ENCODE data around the gene EID2.

Gene EID2

DNA sequence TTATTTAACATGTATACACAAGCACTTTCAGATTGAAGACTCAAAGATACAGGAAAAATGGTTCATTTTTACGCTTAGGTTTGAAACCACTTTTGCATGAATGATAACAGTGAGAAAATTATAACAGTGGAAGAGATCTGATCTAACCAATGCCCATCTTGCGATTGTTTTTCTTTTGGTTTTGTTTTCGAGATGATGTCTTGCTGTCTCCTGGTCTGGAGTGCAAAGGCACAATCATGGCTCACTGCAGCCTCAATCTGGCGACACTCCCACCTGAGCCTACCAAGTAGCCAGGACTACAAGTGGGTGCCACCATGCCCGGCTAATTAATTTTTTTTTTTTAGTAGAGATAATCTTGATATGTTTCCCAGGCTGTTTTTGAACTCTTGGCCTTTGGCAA is 10.2 kb upstream of the EID2 start:
- TF ChIP-seq NFIC (IDR thresholded peaks at IDR 0.05) (no peak), EP300 (IDR thresholded peaks at IDR 0.05; ENCODE audit: borderline replicate concordance) (no peak), TEAD4 (IDR thresholded peaks at IDR 0.05) (no peak), TAF1 (IDR thresholded peaks at IDR 0.05; ENCODE audit: low read depth) (no peak), REST (IDR thresholded peaks at IDR 0.05; ENCODE audit: low read depth) (no peak), CEBPB (IDR thresholded peaks at IDR 0.05) (no peak), USF1 (IDR thresholded peaks at IDR 0.05) (no peak), YY1 (IDR thresholded peaks at IDR 0.05; ENCODE audit: low read depth) (no peak), RAD21 (IDR thresholded peaks at IDR 0.05; ENCODE audit: low read depth) (no peak), CREB1 (IDR thresholded peaks at IDR 0.05; ENCODE audit: low read depth) (no peak), FOXM1 (IDR thresholded peaks at IDR 0.05; ENCODE audit: borderline replicate concordance, low read depth) (no peak), EGR1 (IDR thresholded peaks at IDR 0.05) (no peak), TCF12 (IDR thresholded peaks at IDR 0.05; ENCODE audit: low read depth) (no peak), ZBTB7A (IDR thresholded peaks at IDR 0.05; ENCODE audit: low read depth) (no peak)
- TF ChIP-seq, protein P1, sequence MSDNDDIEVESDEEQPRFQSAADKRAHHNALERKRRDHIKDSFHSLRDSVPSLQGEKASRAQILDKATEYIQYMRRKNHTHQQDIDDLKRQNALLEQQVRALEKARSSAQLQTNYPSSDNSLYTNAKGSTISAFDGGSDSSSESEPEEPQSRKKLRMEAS (IDR thresholded peaks at IDR 0.05) = no peak

DNA sequence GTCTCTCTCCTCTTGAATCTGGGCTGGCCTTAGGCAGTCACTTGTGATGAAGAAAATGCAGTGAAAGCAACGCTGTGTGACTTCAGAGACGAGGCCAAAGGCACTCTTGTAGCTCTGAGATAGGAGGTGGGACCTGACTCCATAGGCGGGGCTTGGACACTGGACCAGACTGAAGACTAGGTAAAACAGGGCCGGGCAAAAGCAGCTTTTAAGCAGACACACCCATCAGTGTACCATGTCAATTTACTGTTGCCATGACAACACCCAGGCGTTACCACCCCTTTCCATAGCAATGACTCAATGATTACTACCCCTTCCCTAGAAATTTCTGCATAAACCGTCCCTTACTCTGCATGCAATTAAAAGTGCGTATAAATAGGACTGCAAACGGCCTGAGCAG is 6.6 kb upstream of the EID2 start:
- TF ChIP-seq RAD21 (IDR thresholded peaks at IDR 0.05; ENCODE audit: low read depth) (no peak), TEAD4 (IDR thresholded peaks at IDR 0.05) (no peak), USF1 (IDR thresholded peaks at IDR 0.05) (no peak), CEBPB (IDR thresholded peaks at IDR 0.05) (no peak), TCF12 (IDR thresholded peaks at IDR 0.05; ENCODE audit: low read depth) (no peak), ZBTB7A (IDR thresholded peaks at IDR 0.05; ENCODE audit: low read depth) (no peak), NFIC (IDR thresholded peaks at IDR 0.05) (no peak), EGR1 (IDR thresholded peaks at IDR 0.05) (no peak), TAF1 (IDR thresholded peaks at IDR 0.05; ENCODE audit: low read depth) (no peak), FOXM1 (IDR thresholded peaks at IDR 0.05; ENCODE audit: borderline replicate concordance, low read depth) (no peak), REST (IDR thresholded peaks at IDR 0.05; ENCODE audit: low read depth) (no peak)

DNA sequence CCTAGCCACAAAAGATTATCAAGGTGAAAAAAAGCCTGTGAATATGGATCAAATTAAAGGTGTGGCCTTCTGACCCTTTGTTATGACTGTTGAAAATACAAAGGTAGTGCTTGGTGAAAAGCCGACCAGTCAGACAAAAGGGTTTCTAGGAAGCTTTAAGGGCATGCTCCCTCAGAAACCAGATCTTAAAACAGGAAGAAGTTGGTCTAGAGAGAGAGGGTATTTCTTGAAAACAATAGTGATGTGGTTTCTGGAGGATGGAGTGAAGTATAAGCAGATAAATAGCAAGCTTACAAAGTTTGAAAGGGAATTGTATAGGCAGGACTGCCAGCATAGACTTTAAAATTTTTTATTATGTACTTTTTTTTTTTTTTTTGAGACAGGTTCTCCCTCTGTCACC is 5.0 kb upstream of the EID2 start:
- TF ChIP-seq TCF12 (IDR thresholded peaks at IDR 0.05; ENCODE audit: low read depth) (no peak), RAD21 (IDR thresholded peaks at IDR 0.05; ENCODE audit: low read depth) (no peak), TAF1 (IDR thresholded peaks at IDR 0.05; ENCODE audit: low read depth) (no peak), ZBTB7A (IDR thresholded peaks at IDR 0.05; ENCODE audit: low read depth) (no peak), USF1 (IDR thresholded peaks at IDR 0.05) (no peak), EGR1 (IDR thresholded peaks at IDR 0.05) (no peak), REST (IDR thresholded peaks at IDR 0.05; ENCODE audit: low read depth) (no peak), NFIC (IDR thresholded peaks at IDR 0.05) (no peak), CREB1 (IDR thresholded peaks at IDR 0.05; ENCODE audit: low read depth) (no peak), TEAD4 (IDR thresholded peaks at IDR 0.05) (no peak), FOXM1 (IDR thresholded peaks at IDR 0.05; ENCODE audit: borderline replicate concordance, low read depth) (no peak), CEBPB (IDR thresholded peaks at IDR 0.05) (no peak), EP300 (IDR thresholded peaks at IDR 0.05; ENCODE audit: borderline replicate concordance) (no peak), YY1 (IDR thresholded peaks at IDR 0.05; ENCODE audit: low read depth) (no peak)
- TF ChIP-seq, protein P1 (IDR thresholded peaks at IDR 0.05) = no peak
